Tibial nerve (tissue), 4 donors: ENCODE data around the gene FRZB. TPM values are rescaled to one million over a fixed set of nuclear protein-coding genes. Genes with fewer than 3 reads are reported as not detected.

Experiments
- DNase-seq, 2 donors: peaks; one replicate each; pipeline ENCODE4 v3.0.0-alpha.2; 2019; ENCODE audit warnings: low spot score in 2 of 2
- H3K27ac ChIP-seq, 4 donors: fragments of 200-600 bp; sonication (generic) in 3 of 4; one replicate each; pipeline ENCODE4 v1.5.1; 2017 to 2019; ENCODE audit warnings: mild to moderate bottlenecking in 1 of 4
- H3K27me3 ChIP-seq, 2 donors: fragments of 200-600 bp; sonication (generic) in 1 of 2; one replicate each; pipeline versions ENCODE4 v1.5.1 to v1.6.0; 2017 to 2019
- H3K36me3 ChIP-seq, 3 donors: fragments of 200-600 bp; sonication (generic); one replicate each; pipeline ENCODE4 v1.5.1; 2018 to 2019
- H3K4me1 ChIP-seq, 4 donors: fragments of 200-600 bp; sonication (generic) in 3 of 4; one replicate each; pipeline ENCODE4 v1.5.1; 2017 to 2019
- H3K4me3 ChIP-seq, 4 donors: fragments of 200-600 bp; sonication (generic) in 3 of 4; one replicate each; pipeline ENCODE4 v1.5.1; 2017 to 2019; ENCODE audit warnings: mild to moderate bottlenecking in 1 of 4, moderate library complexity in 1 of 4
- H3K9me3 ChIP-seq, 4 donors: fragments of 200-600 bp; sonication (generic) in 3 of 4; one replicate each; pipeline ENCODE4 v1.5.1; 2017 to 2019
- CTCF ChIP-seq, 5 experiments: fragments of 200-600 bp in 3 of 5; fragments of 450-650 bp in 2 of 5; sonication (generic) in 3 of 5; IDR thresholded peaks; one replicate each; pipeline ENCODE4 v1.5.1; 2016 to 2019; ENCODE audit warnings: antibody characterized with exemption in 5 of 5, mild to moderate bottlenecking in 3 of 5, moderate library complexity in 2 of 5
- EP300 ChIP-seq, 2 donors: sonication (generic); formaldehyde crosslinking; IDR thresholded peaks; one replicate each; pipeline ENCODE4 v1.6.1; 2017; ENCODE audit warnings: antibody characterized with exemption in 2 of 2, mild to moderate bottlenecking in 1 of 2
- POLR2A ChIP-seq, 2 donors: fragments of 450-650 bp; IDR thresholded peaks; one replicate each; pipeline ENCODE4 v1.6.1; 2017; ENCODE audit warnings: antibody characterized with exemption in 2 of 2, mild to moderate bottlenecking in 2 of 2, moderate library complexity in 2 of 2
- WGBS, 2 donors: methylation state at CpG; one replicate each; pipeline ENCODE4 v1.1.5; 2018; 5-methylcytosine and 5-hydroxymethylcytosine counted together
- total RNA-seq, 4 donors: library from RNA; depleted of rRNA; stranded (reverse); fragments of >200 nt; gene quantifications; one replicate each; pipeline ENCODE4 v1.1.0, GENCODE V29; 2016

FRZB gene
- total RNA-seq, 4 donors from 2014 or later: 3.0 to 12.8 (median 9.6) TPM

- 59 to 62% methylated on average over 3 of the region's 3 CpGs for WGBS, 2 donors
- no peaks in the 10 kb centered on the region for H3K27me3 ChIP-seq
- H3K27ac ChIP-seq: no peak overlapping the region
- no peaks in the 10 kb centered on the region for H3K36me3 ChIP-seq
- TF ChIP-seq CTCF (IDR thresholded peaks at IDR 0.05): no peak
- TF ChIP-seq EP300 (IDR thresholded peaks at IDR 0.05): no peak
- no peak for TF ChIP-seq POLR2A (IDR thresholded peaks at IDR 0.05)
- no peak overlapping the region for H3K4me3 ChIP-seq
- no peak for DNase-seq
- peaks cover 0 to 3% (median 0%) of the 10 kb centered on the region in 4 donors for H3K4me1 ChIP-seq
- no peaks in the 10 kb centered on the region for H3K9me3 ChIP-seq
Observed at GRCh38 chr2:182826496-182826895, 39.9 kb downstream of the FRZB start.

GRCh38 chr2:182826064-182826463 is 40.4 kb downstream of the FRZB start:
- H3K4me1 ChIP-seq: peaks cover 0 to 3% (median 0%) of the 10 kb centered on the region in 4 donors
- no peak for DNase-seq
- WGBS, 2 donors: 57 to 68% methylated on average over 1 of the region's 1 CpG
- no peaks in the 10 kb centered on the region for H3K36me3 ChIP-seq
- TF ChIP-seq POLR2A (IDR thresholded peaks at IDR 0.05) (no peak), EP300 (IDR thresholded peaks at IDR 0.05) (no peak)
- no peak overlapping the region for H3K27ac ChIP-seq
- H3K9me3 ChIP-seq: no peaks in the 10 kb centered on the region
- H3K4me3 ChIP-seq: no peak overlapping the region
- no peaks in the 10 kb centered on the region for H3K27me3 ChIP-seq

- peaks cover 0 to 3% (median 0%) of the 10 kb centered on the region in 4 donors for H3K4me1 ChIP-seq
- no peaks in the 10 kb centered on the region for H3K27me3 ChIP-seq
- WGBS, 2 donors: 78 to 90% methylated on average over 6 of the region's 6 CpGs
- H3K36me3 ChIP-seq: no peaks in the 10 kb centered on the region
- no peaks in the 10 kb centered on the region for H3K9me3 ChIP-seq
- no peak for DNase-seq
- H3K4me3 ChIP-seq: no peak overlapping the region
- TF ChIP-seq CTCF (IDR thresholded peaks at IDR 0.05) (no peak), POLR2A (IDR thresholded peaks at IDR 0.05) (no peak), EP300 (IDR thresholded peaks at IDR 0.05) (no peak)
- no peak overlapping the region for H3K27ac ChIP-seq
Observed at GRCh38 chr2:182824767-182825158, 41.7 kb downstream of the FRZB start.

GRCh38 chr2:182824056-182824766 is 42.2 kb downstream of the FRZB start:
- 81% methylated on average over 5 of the region's 5 CpGs for WGBS, 2 donors
- H3K4me1 ChIP-seq: peaks cover 0 to 3% (median 0%) of the 10 kb centered on the region in 4 donors
- TF ChIP-seq EP300 (IDR thresholded peaks at IDR 0.05): no peak
- TF ChIP-seq CTCF (IDR thresholded peaks at IDR 0.05): no peak
- TF ChIP-seq POLR2A (IDR thresholded peaks at IDR 0.05): no peak

GRCh38 chr2:182822733-182823132 is 43.7 kb downstream of the FRZB start:
- WGBS, 2 donors: 95 to 97% methylated on average over 2 of the region's 2 CpGs
- DNase-seq: no peak
- H3K4me3 ChIP-seq: no peak overlapping the region
- no peaks in the 10 kb centered on the region for H3K27me3 ChIP-seq
- H3K36me3 ChIP-seq: no peaks in the 10 kb centered on the region
- no peaks in the 10 kb centered on the region for H3K9me3 ChIP-seq
- no peak overlapping the region for H3K27ac ChIP-seq
- H3K4me1 ChIP-seq: peaks cover 0 to 3% (median 0%) of the 10 kb centered on the region in 4 donors
- TF ChIP-seq CTCF (IDR thresholded peaks at IDR 0.05): no peak
- no peak for TF ChIP-seq POLR2A (IDR thresholded peaks at IDR 0.05)
- TF ChIP-seq EP300 (IDR thresholded peaks at IDR 0.05): no peak

More at GRCh38 chr2:182824056-182824766, 42.2 kb downstream of the FRZB start:
- Histone ChIP-seq H3K4me3 (no peak overlapping the region), H3K36me3 (no peaks in the 10 kb centered on the region), H3K9me3 (no peaks in the 10 kb centered on the region), H3K27me3 (no peaks in the 10 kb centered on the region), H3K27ac (no peak overlapping the region)
- DNase-seq: no peak
